Common myeloid progenitor, CD34-positive (primary cell): Measurements from ENCODE around the gene TRIM4.

ENCODE experiments used
- CTCF ChIA-PET: fragments of 350-600 bp; sonication (Branson Sonifier 250); formaldehyde crosslinking; loops from one replicate; lab custom pipeline; 2021; ENCODE audit warnings: antibody characterized with exemption; lab: Charles Lee
- POLR2A ChIA-PET: fragments of 350-600 bp; sonication (Branson Sonifier 250); formaldehyde crosslinking; loops from one replicate; lab custom pipeline; 2021; ENCODE audit warnings: antibody characterized with exemption; lab: Charles Lee
- DNase-seq, 3 donors: peaks; one replicate each; pipeline versions ENCODE4 v3.0.0 to v3.0.0-alpha.2; 2013
- H3K27ac ChIP-seq, 2 experiments: 1 replicate in 1 of 2; 2 replicates in 1 of 2; pipeline ENCODE4 v1.7.0; 2013; ENCODE audit warnings: inconsistent platforms in 2 of 2, low read length in 2 of 2, mild to moderate bottlenecking in 2 of 2, low read depth in 1 of 2, moderate library complexity in 1 of 2; ENCODE audit not compliant: severe bottlenecking in 2 of 2, insufficient read depth in 1 of 2, poor library complexity in 1 of 2
- H3K27me3 ChIP-seq, 5 experiments: replicated peaks in 2 of 5; 1 replicate in 3 of 5; 2 replicates in 2 of 5; pipeline versions ENCODE4 v1.6.1 to v1.7.0; 2013; ENCODE audit warnings: low read length in 4 of 5, mild to moderate bottlenecking in 2 of 5, moderate library complexity in 2 of 5, inconsistent platforms in 1 of 5; ENCODE audit not compliant: insufficient read depth in 5 of 5, control insufficient read depth in 4 of 5
- H3K36me3 ChIP-seq, 4 experiments: 1 replicate in 2 of 4; 2 replicates in 2 of 4; pipeline versions ENCODE4 v1.6.1 to v1.7.0; 2013; ENCODE audit warnings: low read length in 3 of 4, control low read depth in 1 of 4, mild to moderate bottlenecking in 1 of 4; ENCODE audit not compliant: control insufficient read depth in 4 of 4, insufficient read depth in 4 of 4
- H3K4me1 ChIP-seq, 4 experiments: 1 replicate in 3 of 4; 2 replicates in 1 of 4; pipeline versions ENCODE4 v1.6.1 to v1.7.1; 2013; ENCODE audit warnings: low read length in 3 of 4, mild to moderate bottlenecking in 3 of 4, control low read depth in 1 of 4, inconsistent platforms in 1 of 4, moderate library complexity in 1 of 4; ENCODE audit not compliant: control insufficient read depth in 4 of 4, insufficient read depth in 4 of 4; ENCODE audit errors: control extremely low read depth in 1 of 4
- H3K4me3 ChIP-seq, 7 experiments: 1 replicate in 4 of 7; 2 replicates in 3 of 7; pipeline versions ENCODE4 v1.5.1 to v1.7.0; 2013; ENCODE audit warnings: mild to moderate bottlenecking in 7 of 7, low read length in 6 of 7, moderate library complexity in 6 of 7, inconsistent platforms in 2 of 7, low read depth in 2 of 7, control low read depth in 1 of 7; ENCODE audit not compliant: insufficient read depth in 4 of 7, control insufficient read depth in 1 of 7; ENCODE audit errors: extremely low read depth in 1 of 7
- H3K9me3 ChIP-seq, 5 experiments: 1 replicate in 4 of 5; 2 replicates in 1 of 5; pipeline versions ENCODE4 v1.6.1 to v1.7.1; 2013; ENCODE audit warnings: low read length in 4 of 5, mild to moderate bottlenecking in 2 of 5, inconsistent platforms in 1 of 5, low read depth in 1 of 5, moderate library complexity in 1 of 5; ENCODE audit not compliant: control insufficient read depth in 4 of 5, insufficient read depth in 2 of 5; ENCODE audit errors: control extremely low read depth in 1 of 5
- WGBS: methylation state at CpG from one replicate; pipeline ENCODE4 v1.1.5; 2013; ENCODE audit not compliant: insufficient coverage; 5-methylcytosine and 5-hydroxymethylcytosine counted together

Gene TRIM4

DNA sequence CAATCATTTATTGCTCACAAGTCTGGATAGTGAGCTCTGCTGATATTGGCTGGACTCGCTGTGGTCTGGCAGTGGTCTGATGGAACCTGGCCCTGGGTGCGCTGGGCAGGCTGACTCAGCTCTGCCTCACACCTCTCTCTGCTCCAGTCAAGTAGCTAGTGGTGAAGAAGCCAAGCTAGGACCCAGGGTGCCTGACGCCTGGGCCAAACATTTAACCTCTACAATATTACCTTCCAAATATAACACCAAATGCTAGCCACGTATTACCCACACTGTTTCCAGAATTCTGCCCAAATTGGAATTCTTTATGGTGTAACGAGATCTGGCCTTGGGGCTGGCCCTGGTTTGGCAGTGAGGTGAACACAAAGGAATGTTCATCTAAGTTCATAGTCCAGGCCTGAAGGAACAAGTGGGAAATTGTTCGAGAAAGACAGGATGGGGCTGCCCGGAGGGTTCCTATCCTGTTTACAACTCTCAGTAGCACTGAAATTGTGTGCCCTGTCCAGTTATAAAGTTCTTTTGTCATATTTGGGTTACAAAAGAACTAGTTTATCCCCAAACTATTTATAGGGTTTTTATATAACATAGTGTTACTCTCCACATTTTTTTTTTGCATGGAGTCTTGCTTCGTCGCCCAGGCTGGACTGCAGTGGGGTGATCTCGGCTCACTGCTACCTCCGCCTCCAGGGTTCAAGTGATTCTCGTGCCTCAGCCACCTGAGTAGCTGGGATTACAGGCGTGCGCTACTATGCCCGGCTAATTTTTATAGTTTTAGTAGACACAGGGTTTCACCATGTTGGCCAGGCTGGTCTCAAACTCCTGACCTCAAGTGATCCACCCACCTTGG is 58.8 kb downstream of the TRIM4 start:
- Histone ChIP-seq H3K27ac (no peak overlapping the region), H3K36me3 (no peaks in the 10 kb centered on the region), H3K9me3 (peaks cover 7 to 16% (median 10%) of the 10 kb centered on the region in 5 experiments), H3K27me3 (peaks cover 0 to 4% (median 0%) of the 10 kb centered on the region in 5 experiments), H3K4me3 (no peak overlapping the region), H3K4me1 (no peaks in the 10 kb centered on the region)
- ChIA-PET POLR2A (no interaction called here), CTCF (no interaction called here)
- no peak for DNase-seq
- WGBS: 93% methylated on average over 9 of the region's 15 CpGs

DNA sequence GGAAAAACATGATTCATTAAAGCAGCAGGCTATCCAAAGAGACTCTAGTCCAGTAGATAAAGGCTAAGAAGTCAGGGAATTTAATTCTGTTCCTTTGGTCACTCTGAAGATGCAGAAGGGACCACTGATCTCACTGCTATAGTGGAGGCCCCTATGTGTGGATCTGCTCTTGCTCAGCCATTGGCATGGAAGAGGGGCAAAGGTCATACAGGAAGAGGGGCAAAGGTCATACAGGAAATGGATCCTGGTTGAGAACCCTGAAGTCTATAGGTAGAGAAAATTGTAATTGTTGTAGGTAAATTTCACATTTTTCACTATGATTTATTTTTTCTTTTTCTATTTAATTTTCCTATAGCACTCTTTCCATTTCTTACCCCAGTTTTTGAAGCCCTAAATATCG is 64.1 kb downstream of the TRIM4 start:
- no CpG with 5 or more reads among the region's 1 CpG for WGBS
- Histone ChIP-seq H3K4me1 (no peaks in the 10 kb centered on the region), H3K27ac (no peak overlapping the region), H3K36me3 (no peaks in the 10 kb centered on the region), H3K9me3 (no peaks in the 10 kb centered on the region), H3K4me3 (no peak overlapping the region), H3K27me3 (peaks cover 0 to 3% (median 0%) of the 10 kb centered on the region in 5 experiments)
- ChIA-PET CTCF (no interaction called here), POLR2A (no interaction called here)
- no peak for DNase-seq

DNA sequence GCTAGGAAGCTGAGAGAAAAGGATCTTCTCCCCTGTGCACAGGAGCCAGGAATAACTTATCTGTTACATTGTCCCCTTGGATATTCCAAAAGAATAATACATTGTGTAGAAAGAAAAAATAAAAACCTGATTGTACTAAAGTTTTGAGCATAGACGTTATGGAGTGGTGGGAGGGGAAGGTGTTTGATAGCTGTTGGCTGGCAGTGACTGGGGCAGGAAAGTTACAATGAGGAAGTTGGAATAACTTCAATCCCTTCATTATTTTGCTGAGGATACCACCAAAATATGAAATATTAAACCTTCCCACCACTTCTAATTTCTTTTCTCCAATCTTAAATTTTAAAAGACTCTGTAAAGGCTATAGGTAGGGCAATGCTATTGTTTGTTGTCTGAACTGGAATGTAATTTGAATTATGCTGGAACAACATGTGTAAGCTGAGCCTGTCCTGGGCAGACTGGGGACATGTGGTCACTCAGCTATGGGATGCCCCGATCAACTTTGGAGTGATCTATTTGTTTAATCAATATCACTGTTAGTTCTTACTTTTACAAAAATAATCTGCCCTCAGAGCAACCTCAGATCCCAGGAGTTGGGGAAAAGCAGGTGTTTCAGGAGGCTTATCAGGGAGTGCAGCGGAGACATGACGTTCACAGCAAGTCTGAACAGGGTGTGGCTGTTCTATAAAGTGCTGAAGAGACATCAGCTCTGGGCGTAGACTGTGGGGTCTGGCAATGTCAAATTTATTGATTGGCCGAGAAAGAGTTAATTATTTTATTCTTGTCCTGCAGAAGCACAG is 70.7 kb downstream of the TRIM4 start:
- 100% methylated on average over 3 of the region's 6 CpGs for WGBS
- no peak for DNase-seq
- Histone ChIP-seq H3K36me3 (no peaks in the 10 kb centered on the region), H3K27ac (no peak overlapping the region), H3K27me3 (peaks cover 0 to 4% (median 0%) of the 10 kb centered on the region in 5 experiments), H3K4me3 (no peak overlapping the region), H3K4me1 (no peaks in the 10 kb centered on the region), H3K9me3 (no peaks in the 10 kb centered on the region)
- ChIA-PET POLR2A (no interaction called here), CTCF (interaction anchor here (0.9 kb wide), 1 partner anchor 100 kb away, joined by 3 read pairs; no protein-coding TSS in a partner anchor)

DNA sequence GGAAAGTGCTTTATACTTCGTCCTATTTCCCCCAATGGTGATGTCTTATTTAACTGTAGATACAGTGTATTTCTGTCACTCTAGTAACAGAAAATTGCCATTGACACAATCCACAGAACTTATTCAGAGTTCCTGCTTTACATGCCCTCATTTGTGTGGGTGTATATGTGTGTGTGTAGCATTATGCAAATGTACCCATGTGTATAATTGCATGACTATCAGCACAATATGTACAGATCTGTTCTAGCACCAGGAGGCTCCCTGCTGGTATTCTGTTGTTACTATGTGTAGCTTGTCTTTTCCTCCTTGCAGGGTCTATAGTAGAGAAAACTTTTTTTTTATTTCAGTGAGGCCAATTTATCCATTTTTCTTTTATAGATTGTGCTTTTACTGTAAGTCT is 75.0 kb downstream of the TRIM4 start:
- WGBS: no CpG with 5 or more reads among the region's 1 CpG

DNA sequence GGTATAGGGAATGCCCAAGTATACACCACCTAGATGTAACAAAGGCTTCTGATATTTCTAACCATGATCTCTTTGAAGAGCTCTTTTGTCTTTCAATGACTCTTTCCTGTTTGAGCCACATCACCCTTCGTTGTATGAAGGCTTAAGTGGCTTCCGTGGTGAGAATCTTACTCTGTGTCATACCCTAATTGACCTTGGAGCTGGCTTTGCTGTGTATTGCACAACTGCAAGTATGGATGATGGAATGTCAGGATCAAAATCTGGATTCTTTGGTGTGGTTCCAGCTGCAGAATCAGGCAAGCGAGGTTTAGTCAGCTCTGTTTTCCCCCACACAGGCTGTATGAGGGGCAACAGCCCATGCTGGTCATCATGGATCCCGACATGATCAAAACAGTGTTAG is 75.5 kb downstream of the TRIM4 start:
- CTCF ChIA-PET: no interaction called here
- DNase-seq: no peak
- no peaks in the 10 kb centered on the region for H3K4me1 ChIP-seq
- no peaks in the 10 kb centered on the region for H3K36me3 ChIP-seq
- no peak overlapping the region for H3K27ac ChIP-seq
- POLR2A ChIA-PET: no interaction called here
- peaks cover 0 to 4% (median 0%) of the 10 kb centered on the region in 5 experiments for H3K27me3 ChIP-seq
- 95% methylated on average over 3 of the region's 4 CpGs for WGBS
- no peaks in the 10 kb centered on the region for H3K9me3 ChIP-seq
- no peak overlapping the region for H3K4me3 ChIP-seq

More for the DNA sequence above, 75.0 kb downstream of the TRIM4 start:
- no peak overlapping the region for H3K27ac ChIP-seq
- CTCF ChIA-PET: no interaction called here
- DNase-seq: no peak
- H3K27me3 ChIP-seq: peaks cover 0 to 4% (median 0%) of the 10 kb centered on the region in 5 experiments
- H3K36me3 ChIP-seq: no peaks in the 10 kb centered on the region
- H3K9me3 ChIP-seq: no peaks in the 10 kb centered on the region
- no peak overlapping the region for H3K4me3 ChIP-seq
- POLR2A ChIA-PET: no interaction called here
- H3K4me1 ChIP-seq: no peaks in the 10 kb centered on the region

DNA sequence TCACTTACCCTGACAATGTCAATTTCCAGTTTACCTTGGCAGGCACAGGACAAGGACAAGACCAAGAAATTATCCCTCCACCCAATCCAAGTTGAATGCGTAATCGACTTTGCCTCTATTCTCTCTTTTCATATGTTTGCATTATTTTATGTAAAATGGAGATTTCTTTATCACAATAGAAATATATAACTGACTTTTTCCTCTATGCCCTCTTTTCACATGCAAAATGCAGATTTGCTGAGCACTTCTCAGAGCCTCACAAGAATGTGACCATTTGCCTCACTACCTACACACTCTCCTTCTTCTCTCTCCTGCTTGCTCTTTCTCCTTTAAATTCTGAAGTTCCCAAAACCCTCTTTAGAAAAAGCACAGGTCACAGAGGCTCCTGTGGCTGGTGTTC is 76.4 kb downstream of the TRIM4 start:
- POLR2A ChIA-PET: no interaction called here
- DNase-seq: no peak
- CTCF ChIA-PET: no interaction called here
- Histone ChIP-seq H3K27ac (no peak overlapping the region), H3K27me3 (no peaks in the 10 kb centered on the region), H3K4me3 (no peak overlapping the region), H3K9me3 (no peaks in the 10 kb centered on the region), H3K36me3 (no peaks in the 10 kb centered on the region), H3K4me1 (no peaks in the 10 kb centered on the region)
- no CpG with 5 or more reads among the region's 2 CpGs for WGBS
